Bronchial epithelial cell (primary cell): ENCODE measurements around the gene PTPN14. TPM values are rescaled to one million over a fixed set of nuclear protein-coding genes. Genes with fewer than 3 reads are reported as not detected.

Experiments used
- DNase-seq: peaks from one replicate; pipeline ENCODE4 v3.0.0-alpha.2; 2010; ENCODE audit warnings: low read depth
- FAIRE-seq: peaks from 2 replicates; lab custom pipeline; 2011; peaks lifted over from hg19 to GRCh38; lab: Jason Lieb, UNC
- H3K27me3 ChIP-seq: 2 replicates; pipeline ENCODE4 v1.5.1; 2011; ENCODE audit warnings: low read length; ENCODE audit not compliant: control insufficient read depth, insufficient read depth
- H3K36me3 ChIP-seq: 2 replicates; pipeline ENCODE4 v1.5.1; 2011; ENCODE audit warnings: low read length; ENCODE audit not compliant: control insufficient read depth, insufficient read depth
- H3K4me3 ChIP-seq: 2 replicates; pipeline ENCODE4 v1.5.1; 2011; ENCODE audit warnings: mild to moderate bottlenecking, low read depth, low read length, control low read depth
- CTCF ChIP-seq: IDR thresholded peaks from 2 replicates; pipeline ENCODE4 v1.5.1; 2011; ENCODE audit warnings: mild to moderate bottlenecking, moderate library complexity, low read length, control low read depth, inconsistent platforms; ENCODE audit not compliant: insufficient read depth, severe bottlenecking
- total RNA-seq: library from RNA; depleted of rRNA; stranded (reverse); fragments of >200 nt; gene quantifications from 2 replicates; pipeline ENCODE4 v1.2.1, GENCODE V29; 2014

Gene PTPN14
- total RNA-seq, 1 donor from 2014 or later = 28.4 TPM

- DNase-seq (no peak), FAIRE-seq (peak; percentile 40)
- Histone ChIP-seq H3K4me3 (no peak overlapping the region), H3K36me3 (no peaks in the 10 kb centered on the region), H3K27me3 (no peaks in the 10 kb centered on the region)
- TF ChIP-seq CTCF = no peak
Measured at GRCh38 chr1:214341459-214341858, 209.9 kb downstream of the PTPN14 start.

GRCh38 chr1:214338212-214338611, 213.2 kb downstream of the PTPN14 start:
- Histone ChIP-seq H3K4me3 (no peak overlapping the region), H3K27me3 (no peaks in the 10 kb centered on the region), H3K36me3 (peaks cover 9% of the 10 kb centered on the region)
- no peak for FAIRE-seq
- TF ChIP-seq CTCF = no peak
- no peak for DNase-seq

GRCh38 chr1:214337511-214337910, 213.9 kb downstream of the PTPN14 start:
- TF ChIP-seq CTCF = no peak
- Histone ChIP-seq H3K27me3 (no peaks in the 10 kb centered on the region), H3K36me3 (peaks cover 9% of the 10 kb centered on the region), H3K4me3 (no peak overlapping the region)
- FAIRE-seq = no peak
- DNase-seq = no peak

GRCh38 chr1:214337015-214337414, 214.4 kb downstream of the PTPN14 start:
- no peak for TF ChIP-seq CTCF
- no peak for DNase-seq
- Histone ChIP-seq H3K27me3 (no peaks in the 10 kb centered on the region), H3K36me3 (peaks cover 9% of the 10 kb centered on the region), H3K4me3 (no peak overlapping the region)
- FAIRE-seq = no peak

- Histone ChIP-seq H3K4me3 (no peak overlapping the region), H3K36me3 (peaks cover 9% of the 10 kb centered on the region), H3K27me3 (no peaks in the 10 kb centered on the region)
- no peak for TF ChIP-seq CTCF
- DNase-seq = no peak
- no peak for FAIRE-seq
Measured at GRCh38 chr1:214335567-214335966, 215.8 kb downstream of the PTPN14 start.
